Activated T-helper 1 cell treated with Interleukin-2 at 50 U/mL for 16 hours (primary cell): ENCODE measurements around the gene GOLGA8N.

Experiments used
- DNase-seq: peaks from one replicate; pipeline ENCODE4 v3.0.0-alpha.2; 2020; ENCODE audit warnings: low read depth

Gene GOLGA8N

GRCh38 chr15:32651229-32651837, 58.1 kb downstream of the GOLGA8N start:
- DNase-seq: peak; percentile 9

DNA sequence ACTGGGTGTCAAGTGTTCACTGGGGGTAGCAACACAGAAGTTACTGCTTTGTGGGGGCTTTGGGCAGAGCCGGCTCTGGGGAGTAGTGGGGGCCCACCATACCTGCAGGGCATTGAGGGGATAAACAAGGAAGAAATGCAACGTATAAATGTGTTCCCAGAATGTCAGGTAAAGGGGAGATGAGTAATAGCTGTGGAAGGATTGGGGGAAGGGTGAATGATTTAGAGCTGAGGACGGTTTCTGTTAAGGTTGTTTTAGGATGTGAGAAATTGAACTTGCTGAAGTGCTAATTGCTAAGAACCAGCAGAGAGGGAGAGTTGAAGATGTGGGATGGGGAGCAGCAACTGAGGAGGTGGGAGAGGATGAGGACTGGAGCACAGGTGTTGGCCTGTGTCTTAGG, 58.9 kb downstream of the GOLGA8N start:
- DNase-seq: no peak

DNA sequence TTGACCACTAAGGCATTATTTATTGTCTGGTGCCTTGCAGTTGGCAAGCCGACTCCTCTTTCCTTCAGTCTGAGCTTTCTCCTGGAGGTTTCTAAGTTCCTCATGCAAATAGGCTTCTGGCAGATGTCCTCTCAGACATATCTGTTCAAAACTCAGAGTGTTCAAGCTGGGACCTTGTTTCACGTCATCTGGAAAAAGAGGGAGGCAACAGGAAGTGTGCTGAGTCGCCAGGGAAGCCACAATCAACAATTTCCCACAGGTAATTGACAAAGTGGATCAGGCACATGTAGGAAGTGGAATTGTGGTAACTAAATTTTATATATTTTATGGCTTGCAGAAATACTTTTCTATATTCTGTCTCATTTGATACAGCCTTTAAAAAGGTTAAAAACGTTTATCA, 62.8 kb downstream of the GOLGA8N start:
- no peak for DNase-seq

DNA sequence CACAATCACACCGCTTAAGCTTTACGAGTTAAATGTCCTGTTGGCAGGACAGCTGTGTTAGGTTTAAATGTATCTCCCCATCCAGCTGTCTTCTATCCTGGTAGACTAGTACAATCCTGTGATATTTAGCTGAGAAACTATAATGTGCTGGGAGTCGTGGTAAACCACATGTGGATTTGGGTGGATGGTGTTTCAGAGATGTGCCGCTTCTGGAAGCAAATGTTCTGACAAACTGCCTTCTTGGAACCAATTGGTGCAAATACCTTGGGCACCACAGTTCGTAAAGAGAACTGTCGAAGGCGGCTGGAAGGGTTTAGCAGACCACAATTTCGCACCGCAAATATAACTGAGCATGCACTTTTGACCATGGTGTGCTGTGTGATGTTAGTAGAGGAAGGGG, 63.2 kb downstream of the GOLGA8N start:
- DNase-seq: no peak
